ENCODE results near the gene CLEC16A.

DNA sequence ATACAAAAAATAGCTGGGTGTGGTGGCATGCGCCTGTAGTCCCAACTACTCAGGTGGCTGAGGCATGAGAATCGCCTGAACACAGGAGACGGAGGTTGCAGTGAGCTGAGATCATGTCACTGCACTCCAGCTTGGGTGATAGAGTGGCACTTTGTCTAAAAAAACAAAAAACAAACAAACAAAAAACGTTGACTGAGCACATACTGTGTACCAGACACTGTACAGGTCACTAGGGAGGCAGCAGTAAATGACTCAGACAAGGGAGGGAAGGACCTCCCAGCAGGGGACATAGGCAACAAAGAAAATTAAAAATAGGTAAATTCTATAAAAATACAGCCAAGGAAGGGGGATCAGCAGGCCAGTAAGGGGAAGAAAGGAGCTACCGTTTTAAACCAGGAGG, 247.3 kb downstream of the CLEC16A start:
- TF ChIP-seq POLR2A (IDR thresholded peaks at IDR 0.05) = no peak
- no peak for TF ChIP-seq CTCF (IDR thresholded peaks at IDR 0.05)

Data from thyroid gland (tissue), 4 donors.